C1 segment of cervical spinal cord (tissue), 14 donors: ENCODE data around the gene PGF.
"Not testable (repeated sequence)": the region's sequence is repeated elsewhere in the genome, so short reads cannot be mapped to it uniquely, and the experiment has no call there.

Experiments
- DNase-seq, 14 donors: peaks; one replicate each; lab custom pipeline; 2025; lab: John Stamatoyannopoulos, UW

Gene PGF

DNA sequence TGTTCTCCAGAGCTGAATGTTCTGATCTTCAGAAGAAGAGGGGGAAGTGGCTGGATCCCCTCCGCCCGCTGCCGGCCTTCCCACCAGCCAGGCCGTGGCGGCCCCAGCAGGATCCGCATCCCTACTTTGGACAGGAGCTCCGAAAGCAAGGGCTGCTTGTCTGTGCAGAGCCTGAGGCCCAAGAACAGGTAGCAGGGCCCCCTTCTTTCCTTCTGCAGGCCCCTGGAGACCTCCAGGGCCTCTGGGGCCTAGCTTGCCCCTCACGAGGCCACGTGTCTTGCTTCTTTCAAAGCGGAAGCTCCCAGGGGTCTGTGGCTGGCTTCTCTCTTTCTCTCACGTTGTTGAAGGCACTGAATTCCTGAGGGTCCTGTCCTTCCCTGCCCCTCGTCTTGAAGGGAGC, 13.2 kb downstream of the PGF start:
- no peak for DNase-seq

- peak in 11 of 14 donors; percentile 16 to 84 (median 61) for DNase-seq
Measured at GRCh38 chr14:74941676-74942097, 13.7 kb downstream of the PGF start.

GRCh38 chr14:74940956-74941565, 14.3 kb downstream of the PGF start:
- no peak for DNase-seq

- DNase-seq, result no peak
Measured at GRCh38 chr14:74938531-74939495, 16.6 kb downstream of the PGF start.

GRCh38 chr14:74937171-74937570, 18.2 kb downstream of the PGF start:
- DNase-seq, result no peak

DNA sequence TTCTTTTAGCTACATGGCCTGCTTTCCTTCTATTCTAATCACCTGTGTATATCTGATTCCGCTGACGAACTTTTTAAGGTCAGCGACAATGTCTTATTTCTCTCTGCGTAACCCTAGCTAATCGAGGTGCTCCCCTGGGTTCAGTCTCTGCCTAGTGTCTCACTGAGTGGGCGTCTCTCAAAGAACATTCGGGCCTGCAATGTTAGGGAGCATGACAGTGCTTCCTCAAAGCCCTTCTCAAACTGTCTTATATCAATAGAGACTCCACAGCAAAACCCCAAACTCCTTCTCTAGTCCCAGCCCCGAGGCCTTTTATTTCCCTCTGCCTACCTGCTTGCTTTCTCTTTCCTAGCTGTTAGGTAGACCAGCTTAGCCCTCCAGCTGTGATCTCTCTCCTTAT, 18.7 kb downstream of the PGF start:
- DNase-seq, result no peak

DNA sequence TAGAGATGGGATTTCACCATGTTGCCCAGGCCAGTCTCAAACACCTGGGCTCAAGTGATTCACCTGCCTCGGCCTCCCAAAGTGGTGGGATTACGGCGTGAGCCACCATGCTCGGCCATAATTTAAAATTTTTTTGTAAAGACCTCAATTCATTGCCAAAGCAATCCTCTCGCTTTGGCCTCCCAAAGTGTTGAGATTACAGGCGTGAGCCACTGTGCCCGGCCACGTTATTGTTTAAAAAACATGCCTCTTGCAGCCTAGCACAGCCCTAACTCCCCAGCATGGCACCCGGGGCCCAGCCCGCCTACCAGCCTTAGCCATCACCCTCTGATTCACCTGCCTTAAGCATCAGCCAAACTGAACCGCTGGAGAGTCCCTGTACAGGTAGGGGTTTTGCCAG, 19.2 kb downstream of the PGF start:
- no peak for DNase-seq

DNA sequence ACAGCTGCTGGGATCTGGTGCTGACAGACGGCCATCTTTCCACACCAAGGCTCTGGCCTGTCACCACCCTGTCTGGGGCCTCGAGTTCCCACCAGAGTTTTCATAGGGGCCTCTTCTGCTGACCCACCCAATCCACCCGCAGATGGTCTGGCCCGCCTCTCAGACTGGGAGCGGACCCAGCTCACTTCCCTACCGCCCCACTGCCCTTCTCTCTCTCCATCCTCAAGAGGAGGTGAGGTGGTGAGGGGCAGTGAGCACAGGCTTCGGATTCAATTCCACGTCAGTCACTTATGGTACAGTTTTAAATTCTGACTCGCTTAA, 20.1 kb downstream of the PGF start:
- DNase-seq, result no peak

DNA sequence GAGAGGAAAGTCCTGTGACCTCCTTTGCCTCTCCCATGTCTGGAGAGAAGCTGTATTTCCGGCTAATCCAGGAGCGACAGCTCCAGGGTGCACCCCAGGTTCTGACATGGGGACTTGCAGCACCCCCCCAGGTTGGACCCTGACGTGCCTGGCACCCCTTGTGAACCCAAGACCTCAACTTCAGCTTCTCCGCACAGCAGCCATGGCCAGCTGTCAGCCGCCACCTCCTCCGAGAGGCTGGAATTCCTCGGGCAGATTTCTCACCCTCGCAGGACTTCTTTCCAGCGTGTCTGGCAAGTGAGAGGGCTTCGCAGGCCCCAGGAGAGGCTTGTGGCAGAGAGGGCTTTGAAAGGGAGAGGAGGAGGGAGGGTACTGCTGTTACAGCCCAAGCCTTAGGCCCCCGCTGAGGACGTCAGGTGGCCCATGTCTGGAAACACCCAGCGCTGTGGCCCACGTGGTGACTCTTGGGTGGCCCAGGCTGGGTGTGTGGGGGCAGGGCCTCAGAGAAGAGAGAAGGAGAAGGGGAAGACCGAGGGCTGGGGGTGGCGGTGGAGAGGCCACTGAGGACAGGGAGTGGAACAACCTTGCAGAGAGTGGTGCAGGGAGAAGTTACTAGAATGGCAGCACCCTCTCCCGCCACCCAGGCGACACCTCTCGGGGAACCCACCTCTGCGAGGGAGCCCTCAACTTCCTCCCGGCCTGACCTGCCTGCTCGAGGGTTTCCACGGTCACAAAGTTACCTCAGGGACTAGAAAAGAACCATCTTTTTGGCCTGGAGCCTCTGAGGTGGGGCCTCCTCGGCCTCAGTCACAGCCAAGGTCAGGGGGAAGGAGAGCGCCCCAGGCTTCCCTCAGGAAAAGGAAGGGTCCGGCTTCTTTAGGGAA, 20.7 kb downstream of the PGF start:
- DNase-seq, result no peak

DNA sequence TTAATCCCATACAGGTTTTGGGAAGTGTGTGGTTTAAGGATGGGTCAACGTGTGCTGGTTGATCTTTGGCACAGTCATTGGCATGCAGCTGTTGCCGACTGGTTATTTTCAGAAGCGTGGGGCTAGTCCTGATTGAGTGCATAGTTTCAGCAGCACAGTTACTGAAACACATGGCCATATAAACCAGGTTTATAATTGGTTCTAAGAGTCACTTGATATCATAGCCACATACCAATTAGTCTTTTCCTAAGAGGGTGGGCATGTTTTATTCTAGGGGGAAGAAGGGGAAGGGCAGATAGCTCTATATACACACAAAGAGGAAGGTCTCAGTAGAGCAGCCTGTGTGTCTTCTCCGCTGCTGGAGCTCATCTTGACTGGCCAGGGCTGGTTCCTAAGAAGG, 21.4 kb downstream of the PGF start:
- DNase-seq, result no peak

DNA sequence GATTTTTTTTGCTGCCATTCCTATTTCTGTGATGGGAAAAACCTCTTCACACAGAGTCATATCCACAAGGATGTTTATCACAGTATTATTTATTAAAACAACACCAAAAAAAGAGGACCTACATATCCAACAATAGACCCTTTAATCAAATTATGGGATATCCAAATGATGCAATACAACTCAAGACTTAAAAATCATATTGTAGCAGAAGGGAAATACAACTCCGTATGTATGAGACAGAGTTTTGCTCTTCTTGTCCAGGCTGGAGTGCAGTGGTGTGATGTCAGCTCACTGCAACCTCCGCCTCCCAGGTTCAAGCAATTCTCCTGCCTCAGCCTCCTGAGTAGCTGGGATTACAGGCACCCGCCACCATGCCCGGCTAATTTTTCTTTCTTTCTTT, 22.5 kb downstream of the PGF start:
- DNase-seq, result not testable (repeated sequence)

GRCh38 chr14:74932401-74932901, 22.9 kb downstream of the PGF start:
- no peak for DNase-seq

DNA sequence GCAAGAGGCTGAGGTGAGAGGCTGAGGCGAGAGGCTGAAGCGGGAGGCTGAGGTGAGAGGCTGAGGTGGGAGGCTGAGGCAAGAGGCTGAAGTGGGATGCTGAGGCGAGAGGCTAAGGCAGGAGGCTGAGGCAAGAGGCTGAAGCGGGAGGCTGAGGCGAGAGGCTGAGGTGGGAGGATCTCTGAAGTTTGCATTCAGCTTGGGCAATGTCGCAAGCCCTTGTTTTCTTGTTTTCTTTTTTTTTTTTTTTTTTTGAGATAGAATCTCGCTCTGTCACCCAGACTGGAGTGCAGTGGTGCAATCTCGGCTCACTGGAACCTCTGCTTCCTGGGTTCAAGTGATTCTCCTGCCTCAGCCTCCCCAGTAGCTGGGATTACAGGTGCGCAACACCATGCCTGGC, 23.7 kb downstream of the PGF start:
- DNase-seq, result not testable (repeated sequence)

DNA sequence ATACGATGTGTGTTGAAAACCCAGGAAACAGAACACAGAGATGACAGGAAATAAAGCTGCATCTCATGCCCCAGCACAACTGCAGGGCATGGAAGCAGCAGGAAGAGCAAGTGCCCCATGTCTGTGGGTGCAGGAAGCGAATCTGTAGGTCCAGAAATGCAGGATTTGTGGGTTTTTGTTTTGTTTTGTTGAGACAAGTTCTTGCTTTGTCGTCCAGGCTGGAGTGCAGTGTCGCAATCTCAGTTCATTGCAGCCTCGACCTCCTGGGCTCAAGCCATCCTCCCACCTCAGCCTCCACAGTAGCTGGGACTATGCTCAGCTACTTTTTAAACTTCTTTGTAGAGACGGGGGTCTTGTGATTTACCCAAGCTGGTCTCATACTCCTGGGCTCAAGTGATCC, 26.2 kb downstream of the PGF start:
- DNase-seq, result no peak

DNA sequence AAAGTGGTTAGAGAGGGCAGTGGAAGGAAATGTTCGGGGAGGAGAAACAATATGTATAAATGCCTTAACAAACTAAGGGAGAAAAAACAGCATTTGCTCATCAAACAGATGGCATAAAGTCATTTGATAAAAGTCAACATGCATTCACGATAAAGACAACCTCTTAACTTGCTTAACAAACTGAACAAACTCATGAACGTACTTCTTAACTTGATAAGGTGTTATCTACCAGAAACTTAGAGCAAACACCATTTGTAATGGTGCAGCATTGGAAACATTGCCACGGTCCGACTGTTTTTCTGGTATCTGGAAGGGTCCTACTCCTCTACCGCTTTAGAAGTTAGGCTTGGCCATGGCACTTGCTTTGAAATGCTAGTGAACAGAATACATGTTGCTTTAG, 28.2 kb downstream of the PGF start:
- DNase-seq, result no peak

- DNase-seq, result no peak
Measured at GRCh38 chr14:74924061-74924460, 31.3 kb downstream of the PGF start.

DNA sequence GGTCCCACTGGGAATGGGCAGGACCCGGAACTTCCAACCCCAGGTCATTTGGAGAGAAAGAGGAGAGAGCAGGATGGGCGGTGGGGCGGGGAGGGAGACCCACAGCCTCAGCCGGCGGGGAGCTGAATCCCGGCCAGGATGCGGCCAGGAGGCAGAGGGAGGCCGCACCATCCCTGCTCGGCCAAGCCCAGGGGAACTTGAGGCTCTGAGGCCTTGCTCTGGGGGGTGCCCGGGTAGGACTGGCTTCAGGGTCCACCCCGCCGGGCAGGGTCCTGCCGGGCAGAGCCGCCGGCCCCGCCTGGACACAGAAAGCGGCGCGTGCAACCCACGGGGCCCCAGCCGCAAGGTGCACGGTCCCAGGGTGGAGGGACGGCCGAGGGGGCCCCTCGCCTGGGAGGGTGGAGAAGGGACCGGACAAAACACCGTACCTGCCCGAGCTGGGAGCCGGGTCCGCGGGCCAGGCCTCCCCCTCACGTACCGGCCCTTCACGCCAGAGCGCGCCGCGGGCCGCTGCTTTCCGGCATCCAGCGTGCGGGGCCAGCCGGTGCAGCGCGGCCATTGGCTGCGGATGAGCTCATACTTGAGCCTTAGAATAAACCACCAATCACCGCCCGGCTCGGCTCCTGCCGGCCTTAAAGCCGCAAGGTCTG, 32.5 kb downstream of the PGF start, which contains the start of gene RPS6KL1:
RPS6KL1 (minus strand) TSS at position 509 of the 650 bp plus-strand sequence. CDS start 1,719 bp downstream, outside the sequence.
- DNase-seq, result peak; percentile 19 to 87 (median 70)

DNA sequence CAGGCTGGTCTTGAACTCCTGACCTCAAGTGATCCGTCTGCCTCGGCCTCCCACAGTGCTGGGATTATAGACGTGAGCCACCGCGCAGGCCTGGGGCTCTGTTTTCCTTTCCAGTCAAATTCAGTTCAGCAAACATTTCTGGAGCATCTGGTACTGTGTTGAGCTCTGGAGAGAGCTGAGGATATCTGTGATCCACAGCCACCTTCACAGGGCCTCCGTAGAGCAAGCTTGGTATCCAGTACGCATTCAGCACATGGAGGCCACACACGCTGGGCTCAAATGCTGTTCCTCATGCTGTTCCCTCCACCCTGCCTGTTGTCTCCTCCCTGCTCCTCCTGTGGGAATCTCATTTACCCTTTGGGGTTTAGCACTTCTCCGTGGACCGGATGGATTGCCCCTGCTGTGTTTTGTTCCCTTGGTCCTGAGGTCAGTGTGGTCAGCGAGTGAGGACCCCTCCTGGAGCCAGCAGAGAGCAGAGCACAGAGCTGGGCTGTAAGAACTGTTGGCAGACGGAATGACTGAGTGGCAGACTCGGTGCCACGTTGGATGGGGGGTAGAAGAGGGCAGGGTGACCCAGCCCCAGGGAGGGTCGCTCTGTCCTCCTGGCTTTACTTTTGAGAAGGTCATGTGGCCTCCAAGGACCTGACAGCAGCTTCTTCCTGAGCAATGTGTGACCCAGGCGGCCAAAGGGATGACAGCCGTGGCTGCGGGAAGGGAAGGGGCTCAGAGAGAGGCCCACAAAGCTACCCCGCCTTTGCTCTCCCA, 33.2 kb downstream of the PGF start:
- DNase-seq, result no peak

DNA sequence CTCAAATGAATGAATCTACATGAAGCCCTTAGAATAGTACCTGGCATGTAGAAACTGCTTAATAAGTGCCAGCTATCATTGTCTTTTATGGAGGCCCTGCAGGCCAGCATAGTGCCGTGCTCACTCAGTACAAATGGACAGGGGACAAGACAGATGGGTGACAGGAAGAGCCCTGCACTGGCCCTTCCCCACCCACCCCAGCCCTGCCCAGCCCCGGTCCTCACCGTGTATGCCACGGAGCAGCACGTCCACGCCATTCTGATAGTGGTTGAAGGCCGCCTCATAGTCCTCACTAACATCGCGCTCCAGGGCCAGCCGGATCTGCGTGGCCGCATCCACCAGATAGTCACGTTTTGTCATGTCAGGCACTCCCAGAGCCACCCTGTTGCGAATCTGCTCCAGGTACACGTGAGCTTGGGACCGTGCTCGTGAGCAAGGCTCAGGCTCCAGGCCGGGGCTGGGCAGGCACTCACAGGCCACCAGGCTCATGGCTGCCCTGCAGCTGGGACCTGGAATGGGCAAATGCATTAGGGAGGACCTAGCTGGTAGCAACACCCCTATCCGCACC, 34.3 kb downstream of the PGF start:
- DNase-seq, result no peak

- DNase-seq, result no peak
Measured at GRCh38 chr14:74920281-74920680, 35.1 kb downstream of the PGF start.
